Measurements from ENCODE around the gene SNAI3.

The SNAI3 gene

DNA sequence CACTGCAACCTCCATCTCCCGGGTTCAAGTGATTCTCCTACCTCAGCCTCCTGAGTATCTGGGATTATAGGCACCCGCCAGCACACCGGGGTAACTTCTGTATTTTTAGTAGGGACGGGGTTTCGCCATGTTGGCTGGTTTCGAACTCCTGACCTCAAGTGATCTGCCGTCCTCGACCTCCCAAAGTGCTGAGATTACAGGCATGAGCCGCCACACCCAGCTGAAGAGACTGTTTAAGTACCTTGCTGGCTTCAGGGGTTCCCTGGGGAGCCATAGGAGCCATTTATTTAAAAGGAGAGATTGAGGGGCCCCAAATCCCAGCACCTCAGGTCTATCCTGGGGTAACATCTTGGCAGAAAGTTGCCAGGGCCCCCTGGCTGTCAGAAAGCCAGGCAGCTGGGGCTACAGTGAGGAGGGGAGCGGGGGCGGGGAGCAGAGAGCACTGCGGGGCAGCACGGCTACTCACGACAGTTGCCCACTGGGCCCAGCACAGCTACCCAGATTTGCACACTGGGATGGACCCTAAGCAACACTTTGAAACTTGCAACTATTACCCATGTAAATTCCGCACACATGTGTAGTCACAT is 1.6 kb downstream of the SNAI3 start:
- ATAC-seq: no peak
- TF ChIP-seq TOX (CRISPR knock-in tag; IDR thresholded peaks at IDR 0.05; ENCODE audit: borderline replicate concordance): no peak
- TF ChIP-seq ARNTL (CRISPR knock-in tag; IDR thresholded peaks at IDR 0.05; ENCODE audit: borderline replicate concordance, low read depth): no peak
- no peak for TF ChIP-seq OSR1 (CRISPR knock-in tag; IDR thresholded peaks at IDR 0.05)
- TF ChIP-seq ZC3H10 (CRISPR knock-in tag; IDR thresholded peaks at IDR 0.05): no peak
- no peak for TF ChIP-seq ESRRG (CRISPR knock-in tag; IDR thresholded peaks at IDR 0.05)
- TF ChIP-seq ZFP30 (CRISPR knock-in tag; IDR thresholded peaks at IDR 0.05): no peak
- TF ChIP-seq SNAI2 (CRISPR knock-in tag; IDR thresholded peaks at IDR 0.05): no peak
- TF ChIP-seq ZFP3 (CRISPR knock-in tag; IDR thresholded peaks at IDR 0.05): no peak
- TF ChIP-seq ZNF565 (CRISPR knock-in tag; conservative IDR thresholded peaks at IDR 0.05; ENCODE audit: low read depth): no peak
- TF ChIP-seq ZNF8 (CRISPR knock-in tag; IDR thresholded peaks at IDR 0.05): no peak
- no peak for TF ChIP-seq GLIS3 (CRISPR knock-in tag; IDR thresholded peaks at IDR 0.05)
- no peak for TF ChIP-seq TCF4 (CRISPR knock-in tag; IDR thresholded peaks at IDR 0.05; ENCODE audit: borderline replicate concordance)

DNA sequence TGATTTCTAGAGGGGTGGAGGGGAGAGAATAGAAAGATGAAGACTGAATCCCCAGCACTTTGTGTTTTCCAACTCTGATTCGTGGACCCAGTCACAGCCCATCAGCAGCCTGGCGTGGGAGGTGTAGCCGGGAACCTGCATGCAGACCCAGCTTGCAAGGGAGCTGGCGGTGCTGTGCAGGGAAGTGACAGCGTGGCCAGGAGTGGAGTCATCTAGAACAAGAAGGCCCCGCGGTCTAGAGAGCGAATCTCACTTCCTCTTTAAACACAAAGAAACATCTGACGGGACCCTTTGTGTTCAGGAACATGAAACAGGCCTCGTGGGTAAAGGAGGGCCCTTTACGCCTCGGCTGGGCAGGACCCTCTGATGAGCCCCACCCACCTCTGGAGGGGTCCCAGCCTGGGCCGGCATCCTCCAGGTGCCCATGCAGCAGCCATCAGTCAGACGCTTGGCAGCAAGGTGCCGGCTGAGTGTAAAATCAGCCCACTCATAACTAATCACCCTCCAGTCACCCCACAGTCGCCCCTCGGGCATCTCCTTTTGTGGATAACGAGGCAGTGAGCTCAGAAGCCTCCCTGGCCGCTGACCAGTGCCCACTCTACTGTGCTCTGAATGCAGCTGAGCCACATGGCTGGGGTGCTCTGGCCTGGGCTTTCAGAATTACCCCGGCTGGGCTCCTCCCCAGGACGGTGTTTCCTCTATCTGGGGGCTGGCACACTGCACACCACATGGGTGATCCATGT is 4.4 kb downstream of the SNAI3 start:
- no peak for ATAC-seq

DNA sequence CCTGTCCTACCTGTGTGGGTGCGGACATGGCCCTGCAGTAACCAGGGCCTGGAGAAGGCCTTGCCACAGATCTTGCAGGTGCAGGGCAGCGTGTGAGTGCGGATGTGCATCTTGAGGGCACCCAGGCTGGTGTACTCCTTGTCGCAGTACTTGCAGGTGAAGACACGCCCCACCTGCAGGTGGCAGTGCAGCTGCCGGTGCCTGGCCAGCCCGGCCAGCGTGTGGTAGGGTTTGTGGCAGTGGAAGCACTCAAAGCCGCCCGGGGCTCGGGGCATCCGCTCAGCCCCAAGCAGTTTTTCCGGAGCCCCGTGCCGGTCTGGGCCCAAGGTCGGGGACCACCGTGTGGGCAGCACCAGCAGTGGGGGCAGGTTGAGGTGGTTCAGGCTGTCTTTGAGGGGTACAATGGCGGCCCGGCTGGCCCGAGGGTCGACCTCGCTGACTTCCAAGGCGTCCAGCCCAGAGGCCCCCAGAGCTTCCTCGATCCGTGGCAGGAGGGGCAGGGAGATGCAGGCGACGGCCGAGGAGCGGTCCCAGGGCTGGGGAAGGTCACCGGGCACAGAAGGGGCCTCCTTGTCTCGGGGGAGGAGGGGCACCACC is 5.1 kb downstream of the SNAI3 start:
- no peak for ATAC-seq

More for the DNA sequence above, 4.4 kb downstream of the SNAI3 start:
- TF ChIP-seq, protein P1, sequence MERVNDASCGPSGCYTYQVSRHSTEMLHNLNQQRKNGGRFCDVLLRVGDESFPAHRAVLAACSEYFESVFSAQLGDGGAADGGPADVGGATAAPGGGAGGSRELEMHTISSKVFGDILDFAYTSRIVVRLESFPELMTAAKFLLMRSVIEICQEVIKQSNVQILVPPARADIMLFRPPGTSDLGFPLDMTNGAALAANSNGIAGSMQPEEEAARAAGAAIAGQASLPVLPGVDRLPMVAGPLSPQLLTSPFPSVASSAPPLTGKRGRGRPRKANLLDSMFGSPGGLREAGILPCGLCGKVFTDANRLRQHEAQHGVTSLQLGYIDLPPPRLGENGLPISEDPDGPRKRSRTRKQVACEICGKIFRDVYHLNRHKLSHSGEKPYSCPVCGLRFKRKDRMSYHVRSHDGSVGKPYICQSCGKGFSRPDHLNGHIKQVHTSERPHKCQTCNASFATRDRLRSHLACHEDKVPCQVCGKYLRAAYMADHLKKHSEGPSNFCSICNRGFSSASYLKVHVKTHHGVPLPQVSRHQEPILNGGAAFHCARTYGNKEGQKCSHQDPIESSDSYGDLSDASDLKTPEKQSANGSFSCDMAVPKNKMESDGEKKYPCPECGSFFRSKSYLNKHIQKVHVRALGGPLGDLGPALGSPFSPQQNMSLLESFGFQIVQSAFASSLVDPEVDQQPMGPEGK (CRISPR knock-in tag; IDR thresholded peaks at IDR 0.05; ENCODE audit: borderline replicate concordance): no peak
- TF ChIP-seq ZFP3 (CRISPR knock-in tag; IDR thresholded peaks at IDR 0.05): no peak
- no peak for TF ChIP-seq BACH2 (CRISPR knock-in tag; IDR thresholded peaks at IDR 0.05; ENCODE audit: borderline replicate concordance)
- TF ChIP-seq SNAI2 (CRISPR knock-in tag; IDR thresholded peaks at IDR 0.05): no peak

DNA sequence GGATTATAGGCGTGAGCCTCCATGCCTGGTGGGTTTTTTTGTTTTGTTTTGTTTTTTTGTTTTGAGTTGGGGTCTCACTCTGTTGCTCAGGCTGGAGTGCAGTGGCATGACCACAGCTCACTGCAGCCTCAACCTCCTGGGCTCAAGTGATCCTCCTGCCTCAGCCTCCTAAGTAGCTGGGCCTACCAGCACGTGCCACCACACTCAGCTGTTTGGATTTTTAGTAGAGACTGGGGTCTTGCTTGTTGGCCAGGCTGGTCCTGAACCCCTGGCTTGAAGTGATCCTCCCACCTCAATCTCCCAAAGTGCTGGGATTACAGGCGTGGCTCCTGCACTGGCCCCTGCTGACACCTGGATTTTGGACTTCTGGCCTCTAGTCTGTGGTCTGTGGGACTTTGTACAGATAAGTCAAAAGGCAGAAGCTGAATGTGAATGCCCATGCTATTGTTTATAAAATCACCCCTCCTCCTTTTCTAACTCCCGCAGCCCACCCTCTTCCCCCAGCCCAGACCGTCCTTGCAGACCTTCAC is 5.7 kb downstream of the SNAI3 start:
- ATAC-seq: no peak
- TF ChIP-seq RARB (CRISPR knock-in tag; IDR thresholded peaks at IDR 0.05): no peak
- TF ChIP-seq ZNF8 (CRISPR knock-in tag; IDR thresholded peaks at IDR 0.05): no peak
- TF ChIP-seq, protein P2, sequence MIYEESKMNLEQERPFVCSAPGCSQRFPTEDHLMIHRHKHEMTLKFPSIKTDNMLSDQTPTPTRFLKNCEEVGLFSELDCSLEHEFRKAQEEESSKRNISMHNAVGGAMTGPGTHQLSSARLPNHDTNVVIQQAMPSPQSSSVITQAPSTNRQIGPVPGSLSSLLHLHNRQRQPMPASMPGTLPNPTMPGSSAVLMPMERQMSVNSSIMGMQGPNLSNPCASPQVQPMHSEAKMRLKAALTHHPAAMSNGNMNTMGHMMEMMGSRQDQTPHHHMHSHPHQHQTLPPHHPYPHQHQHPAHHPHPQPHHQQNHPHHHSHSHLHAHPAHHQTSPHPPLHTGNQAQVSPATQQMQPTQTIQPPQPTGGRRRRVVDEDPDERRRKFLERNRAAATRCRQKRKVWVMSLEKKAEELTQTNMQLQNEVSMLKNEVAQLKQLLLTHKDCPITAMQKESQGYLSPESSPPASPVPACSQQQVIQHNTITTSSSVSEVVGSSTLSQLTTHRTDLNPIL (CRISPR knock-in tag; IDR thresholded peaks at IDR 0.05; ENCODE audit: low read depth): no peak
- TF ChIP-seq, protein P3, sequence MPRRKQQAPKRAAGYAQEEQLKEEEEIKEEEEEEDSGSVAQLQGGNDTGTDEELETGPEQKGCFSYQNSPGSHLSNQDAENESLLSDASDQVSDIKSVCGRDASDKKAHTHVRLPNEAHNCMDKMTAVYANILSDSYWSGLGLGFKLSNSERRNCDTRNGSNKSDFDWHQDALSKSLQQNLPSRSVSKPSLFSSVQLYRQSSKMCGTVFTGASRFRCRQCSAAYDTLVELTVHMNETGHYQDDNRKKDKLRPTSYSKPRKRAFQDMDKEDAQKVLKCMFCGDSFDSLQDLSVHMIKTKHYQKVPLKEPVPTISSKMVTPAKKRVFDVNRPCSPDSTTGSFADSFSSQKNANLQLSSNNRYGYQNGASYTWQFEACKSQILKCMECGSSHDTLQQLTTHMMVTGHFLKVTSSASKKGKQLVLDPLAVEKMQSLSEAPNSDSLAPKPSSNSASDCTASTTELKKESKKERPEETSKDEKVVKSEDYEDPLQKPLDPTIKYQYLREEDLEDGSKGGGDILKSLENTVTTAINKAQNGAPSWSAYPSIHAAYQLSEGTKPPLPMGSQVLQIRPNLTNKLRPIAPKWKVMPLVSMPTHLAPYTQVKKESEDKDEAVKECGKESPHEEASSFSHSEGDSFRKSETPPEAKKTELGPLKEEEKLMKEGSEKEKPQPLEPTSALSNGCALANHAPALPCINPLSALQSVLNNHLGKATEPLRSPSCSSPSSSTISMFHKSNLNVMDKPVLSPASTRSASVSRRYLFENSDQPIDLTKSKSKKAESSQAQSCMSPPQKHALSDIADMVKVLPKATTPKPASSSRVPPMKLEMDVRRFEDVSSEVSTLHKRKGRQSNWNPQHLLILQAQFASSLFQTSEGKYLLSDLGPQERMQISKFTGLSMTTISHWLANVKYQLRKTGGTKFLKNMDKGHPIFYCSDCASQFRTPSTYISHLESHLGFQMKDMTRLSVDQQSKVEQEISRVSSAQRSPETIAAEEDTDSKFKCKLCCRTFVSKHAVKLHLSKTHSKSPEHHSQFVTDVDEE (CRISPR knock-in tag; IDR thresholded peaks at IDR 0.05): no peak
- TF ChIP-seq ZNF565 (CRISPR knock-in tag; conservative IDR thresholded peaks at IDR 0.05; ENCODE audit: low read depth): no peak
- no peak for TF ChIP-seq OSR1 (CRISPR knock-in tag; IDR thresholded peaks at IDR 0.05)
- no peak for TF ChIP-seq ESRRG (CRISPR knock-in tag; IDR thresholded peaks at IDR 0.05)
- no peak for TF ChIP-seq ZFP3 (CRISPR knock-in tag; IDR thresholded peaks at IDR 0.05)
- no peak for TF ChIP-seq ARNTL (CRISPR knock-in tag; IDR thresholded peaks at IDR 0.05; ENCODE audit: borderline replicate concordance, low read depth)
- TF ChIP-seq TCF4 (CRISPR knock-in tag; IDR thresholded peaks at IDR 0.05; ENCODE audit: borderline replicate concordance): no peak
- TF ChIP-seq ZC3H10 (CRISPR knock-in tag; IDR thresholded peaks at IDR 0.05): no peak
- TF ChIP-seq, protein P4, sequence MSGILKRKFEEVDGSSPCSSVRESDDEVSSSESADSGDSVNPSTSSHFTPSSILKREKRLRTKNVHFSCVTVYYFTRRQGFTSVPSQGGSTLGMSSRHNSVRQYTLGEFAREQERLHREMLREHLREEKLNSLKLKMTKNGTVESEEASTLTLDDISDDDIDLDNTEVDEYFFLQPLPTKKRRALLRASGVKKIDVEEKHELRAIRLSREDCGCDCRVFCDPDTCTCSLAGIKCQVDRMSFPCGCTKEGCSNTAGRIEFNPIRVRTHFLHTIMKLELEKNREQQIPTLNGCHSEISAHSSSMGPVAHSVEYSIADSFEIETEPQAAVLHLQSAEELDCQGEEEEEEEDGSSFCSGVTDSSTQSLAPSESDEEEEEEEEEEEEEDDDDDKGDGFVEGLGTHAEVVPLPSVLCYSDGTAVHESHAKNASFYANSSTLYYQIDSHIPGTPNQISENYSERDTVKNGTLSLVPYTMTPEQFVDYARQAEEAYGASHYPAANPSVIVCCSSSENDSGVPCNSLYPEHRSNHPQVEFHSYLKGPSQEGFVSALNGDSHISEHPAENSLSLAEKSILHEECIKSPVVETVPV (CRISPR knock-in tag; IDR thresholded peaks at IDR 0.05): no peak

More for the DNA sequence above, 5.1 kb downstream of the SNAI3 start:
- TF ChIP-seq ZFP3 (CRISPR knock-in tag; IDR thresholded peaks at IDR 0.05) (no peak), RARB (CRISPR knock-in tag; IDR thresholded peaks at IDR 0.05) (no peak), PPARA (CRISPR knock-in tag; IDR thresholded peaks at IDR 0.05; ENCODE audit: borderline replicate concordance) (no peak), GLIS3 (CRISPR knock-in tag; IDR thresholded peaks at IDR 0.05) (no peak), CSDC2 (CRISPR knock-in tag; IDR thresholded peaks at IDR 0.05) (no peak), ISL1 (CRISPR knock-in tag; IDR thresholded peaks at IDR 0.05) (no peak), TCF4 (CRISPR knock-in tag; IDR thresholded peaks at IDR 0.05; ENCODE audit: borderline replicate concordance) (no peak)
- TF ChIP-seq, protein P1 (CRISPR knock-in tag; IDR thresholded peaks at IDR 0.05; ENCODE audit: borderline replicate concordance): no peak
- TF ChIP-seq, protein P2 (CRISPR knock-in tag; IDR thresholded peaks at IDR 0.05; ENCODE audit: low read depth): no peak
